Esophagus mucosa (tissue), 1 donor: ENCODE results near the gene NFKBIZ. TPM values are rescaled to one million over a fixed set of nuclear protein-coding genes. Genes with fewer than 3 reads are reported as not detected.
A peak's percentile ranks its signal among the peaks of the same experiment; 100 is the strongest.

Experiments used
- ATAC-seq: fragments of 200-7000 bp; cut with Tn5 transposase; one replicate; pipeline ENCODE4 v1.9.1; 2020
- total RNA-seq: library from RNA; stranded (reverse); gene quantifications from one replicate; pipeline ENCODE4 v1.2.4, GENCODE V29; 2023
- donor health status: DM: yes; HTN: yes; CAD: no.

NFKBIZ gene
- total RNA-seq, 1 donor from 2014 or later = 56.3 TPM

DNA sequence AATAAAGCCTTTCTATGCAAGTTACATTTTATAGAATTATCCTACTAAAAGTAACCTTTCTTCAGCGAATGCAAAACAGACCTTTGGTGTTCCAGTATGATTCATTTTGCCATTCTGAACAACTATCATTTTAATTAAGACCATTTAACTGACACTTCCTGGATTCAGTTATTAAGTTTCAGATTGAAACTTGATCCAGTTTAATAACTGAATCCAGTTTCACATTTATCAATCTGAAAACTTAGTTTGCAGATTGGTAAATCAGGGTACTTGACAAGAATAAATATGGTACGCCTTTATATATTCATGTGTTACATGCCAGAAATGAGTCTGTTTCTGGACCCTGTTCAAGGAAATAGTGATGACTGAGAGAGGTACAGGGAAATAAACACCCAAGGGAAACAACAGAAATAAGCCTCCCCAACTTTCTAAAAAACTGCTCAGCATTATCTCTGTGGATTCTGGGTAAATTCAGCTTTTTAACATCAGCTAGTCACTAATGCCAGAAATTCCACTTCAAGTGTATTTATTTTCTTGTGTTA, 23.3 kb upstream of the NFKBIZ start:
- ATAC-seq = peak; percentile 31

DNA sequence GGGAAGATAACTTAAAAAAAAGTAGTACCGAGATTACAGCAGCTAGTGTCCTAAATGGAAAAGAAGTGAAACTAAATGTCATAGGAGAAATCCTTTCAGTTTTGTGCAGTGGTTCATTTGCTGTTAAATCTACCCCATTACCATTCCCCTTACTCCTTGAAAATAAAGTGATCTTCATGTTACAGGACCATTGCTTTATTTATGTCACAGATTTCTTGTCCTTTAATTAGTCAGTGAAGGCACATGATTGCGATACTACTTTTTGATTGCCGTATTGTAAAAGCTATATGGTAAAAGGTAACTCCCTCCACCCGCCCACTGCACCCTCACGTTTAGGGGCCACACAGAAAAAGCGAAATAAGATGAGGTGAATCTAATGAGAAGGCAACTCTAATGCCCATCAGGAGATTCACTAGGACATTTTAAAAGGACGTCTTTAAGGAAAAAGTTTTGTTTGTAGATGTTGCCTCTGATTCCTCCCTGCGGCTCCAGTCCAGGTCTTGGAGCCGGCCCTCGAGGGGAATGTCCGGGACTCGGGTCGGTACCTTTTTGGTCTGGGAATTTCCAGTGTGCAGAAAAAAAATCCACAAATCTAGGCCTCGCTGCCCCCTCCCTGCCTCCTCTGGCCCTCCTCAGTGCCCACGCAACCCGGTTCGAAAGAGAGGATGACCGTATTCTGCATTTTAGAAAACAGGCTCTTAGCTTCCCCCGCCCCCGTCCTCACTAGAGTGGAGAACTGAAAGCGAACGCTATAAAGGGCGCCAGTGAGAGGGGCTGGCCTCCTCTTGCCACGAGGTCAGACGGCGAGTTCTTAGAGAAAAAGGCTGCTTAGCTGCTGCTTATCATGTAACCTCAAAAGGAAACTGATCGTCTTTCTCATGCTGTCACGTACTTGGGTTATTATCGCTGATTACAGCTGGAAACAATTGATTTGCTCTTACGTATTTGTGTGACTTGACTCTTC, 21.8 kb upstream of the NFKBIZ start:
- peak; percentile 76 for ATAC-seq

GRCh38 chr3:101828276-101828675, 21.0 kb upstream of the NFKBIZ start:
- ATAC-seq = no peak

- peak; percentile 78 for ATAC-seq
Observed at GRCh38 chr3:101828691-101829436, 20.4 kb upstream of the NFKBIZ start.

- no peak for ATAC-seq
Observed at GRCh38 chr3:101829437-101829830, 19.9 kb upstream of the NFKBIZ start.

DNA sequence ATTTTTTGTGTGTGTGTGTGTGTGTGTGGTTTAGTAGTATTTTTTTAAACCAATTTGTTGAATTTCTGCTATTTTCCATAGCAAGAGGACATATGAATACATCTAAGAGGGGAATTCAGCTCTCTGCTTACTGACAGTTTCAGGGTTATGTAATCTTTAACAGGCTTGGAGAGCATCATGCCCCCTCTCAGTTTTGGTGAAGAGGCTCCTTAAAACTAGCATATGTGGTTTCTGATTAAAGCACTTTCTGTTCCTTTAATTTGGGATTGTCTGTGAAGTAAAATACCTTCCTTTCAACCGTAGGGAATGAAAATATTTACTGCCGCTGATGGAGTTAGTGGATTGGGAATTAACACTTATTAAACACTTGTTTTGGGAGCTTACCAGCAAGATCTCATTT, 19.4 kb upstream of the NFKBIZ start:
- ATAC-seq = no peak

GRCh38 chr3:101833446-101833974, 15.8 kb upstream of the NFKBIZ start:
- ATAC-seq = no peak

- ATAC-seq = no peak
Observed at GRCh38 chr3:101835676-101836075, 13.6 kb upstream of the NFKBIZ start.

DNA sequence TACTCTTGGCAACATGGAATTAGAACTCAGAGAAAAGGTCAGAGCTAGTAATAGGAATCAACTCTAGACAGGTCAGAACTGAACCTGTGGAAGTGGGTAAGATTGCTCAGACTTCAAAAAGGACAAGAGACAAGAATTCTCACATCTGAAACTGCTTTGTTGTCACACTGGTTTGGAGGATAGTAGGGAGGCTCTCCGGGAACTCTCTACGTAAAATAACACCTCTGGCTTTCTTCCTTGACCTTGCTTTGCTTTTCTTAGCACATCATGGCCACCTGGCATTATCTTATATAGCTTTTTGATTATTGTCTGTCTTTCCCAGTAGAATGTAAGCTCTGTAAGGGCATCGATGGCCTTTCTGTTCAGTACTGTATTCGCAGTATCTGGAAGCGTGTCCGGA, 13.2 kb upstream of the NFKBIZ start:
- no peak for ATAC-seq

DNA sequence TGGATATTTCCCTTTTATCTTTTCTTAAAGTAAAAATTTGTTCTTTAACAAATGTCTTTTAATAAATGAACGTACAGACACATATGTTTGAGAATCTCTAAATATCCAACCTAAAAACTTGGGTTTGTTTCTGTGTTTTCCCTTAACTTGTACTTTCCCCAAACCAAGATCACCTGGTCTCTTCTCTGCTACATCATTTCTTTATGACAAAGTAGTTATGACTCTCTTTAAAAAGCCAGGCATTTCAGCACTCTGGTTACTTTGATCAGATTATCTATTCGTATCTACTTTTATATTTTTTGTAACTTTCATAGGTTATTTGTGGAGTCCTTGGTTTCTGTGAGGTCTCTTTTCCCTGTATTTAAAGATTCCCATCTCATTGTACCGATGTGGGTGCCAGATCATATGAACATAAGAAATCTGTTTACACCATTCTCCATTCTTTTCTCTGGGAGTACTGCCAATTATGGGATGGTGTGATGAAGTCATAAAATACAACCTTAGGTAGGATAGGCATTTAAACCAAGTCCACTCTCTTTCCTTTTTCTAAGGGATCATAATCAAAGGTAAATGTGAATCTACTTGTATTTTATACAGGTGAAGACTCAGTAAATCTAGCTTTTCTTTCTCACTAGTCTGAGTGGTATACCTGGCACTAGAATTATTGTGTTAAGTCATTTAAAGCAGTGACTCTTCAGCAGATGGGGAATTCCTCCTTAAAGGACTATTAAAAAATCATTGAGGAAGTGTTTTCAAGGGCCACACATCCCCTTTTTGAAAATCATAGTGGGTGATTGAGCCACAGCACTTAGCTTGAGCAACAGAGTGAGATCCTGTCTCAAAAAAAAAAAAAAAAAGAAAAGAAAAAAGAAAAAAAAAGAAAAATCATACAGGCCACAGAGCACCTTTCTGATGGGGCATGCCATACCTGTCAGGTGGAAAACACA, 12.4 kb upstream of the NFKBIZ start:
- peak; percentile 42 for ATAC-seq

GRCh38 chr3:101838691-101839090, 10.6 kb upstream of the NFKBIZ start:
- no peak for ATAC-seq

GRCh38 chr3:101840066-101840465, 9.2 kb upstream of the NFKBIZ start:
- ATAC-seq = no peak

GRCh38 chr3:101842245-101842934, 6.9 kb upstream of the NFKBIZ start:
- ATAC-seq = no peak

DNA sequence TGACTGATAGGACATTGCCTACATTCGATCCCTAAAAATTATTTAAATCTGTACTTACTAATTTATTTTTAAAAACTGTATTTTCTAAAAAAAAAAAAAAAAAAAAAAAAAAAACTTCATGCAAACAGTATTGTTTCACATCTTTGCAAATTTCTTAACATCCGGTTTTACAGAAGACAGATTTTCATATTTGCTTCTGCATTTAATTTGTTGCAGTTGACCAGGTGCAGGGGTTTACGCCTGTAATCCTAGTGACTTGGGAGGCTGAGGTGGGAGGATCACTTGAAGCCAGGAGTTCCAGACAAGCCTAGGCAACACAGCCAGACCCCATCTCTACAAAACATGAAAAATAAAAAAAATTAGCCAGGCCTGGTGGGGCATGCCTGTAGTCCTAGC, 6.4 kb upstream of the NFKBIZ start:
- ATAC-seq = no peak

DNA sequence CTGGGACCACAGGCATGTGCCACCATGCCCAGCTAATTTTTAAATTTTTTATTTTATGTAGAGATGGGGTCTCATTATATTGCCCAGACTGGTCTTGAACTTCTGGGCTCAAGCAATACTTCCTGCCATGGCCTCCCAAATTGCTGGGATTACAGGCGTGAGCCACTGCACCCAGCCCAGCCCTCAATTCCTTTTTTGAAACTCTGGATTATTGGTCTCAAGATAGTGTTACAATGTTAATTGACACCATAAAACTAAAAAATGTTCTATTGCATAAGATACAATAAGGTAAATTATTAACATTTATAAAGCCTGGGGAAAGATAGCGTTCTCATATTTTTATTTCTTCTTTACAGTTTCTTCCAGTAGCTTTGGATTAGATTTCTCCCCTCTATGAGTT, 3.9 kb upstream of the NFKBIZ start:
- no peak for ATAC-seq

GRCh38 chr3:101846709-101847108, 2.6 kb upstream of the NFKBIZ start:
- peak; percentile 21 for ATAC-seq

GRCh38 chr3:101847328-101847727, 2.0 kb upstream of the NFKBIZ start:
- ATAC-seq = no peak

GRCh38 chr3:101848326-101848725, 988 bp upstream of the NFKBIZ start:
- no peak for ATAC-seq

GRCh38 chr3:101849714-101850245, 466 bp downstream of the NFKBIZ start:
- ATAC-seq = peak; percentile 38

- no peak for ATAC-seq
Observed at GRCh38 chr3:101850246-101851051, 1.1 kb downstream of the NFKBIZ start.
